ENCODE data around the gene RASAL2.

GRCh38 chr1:178464566-178464965 is 370.7 kb downstream of the RASAL2 start:
- TF ChIP-seq POLR2A (IDR thresholded peaks at IDR 0.05) = no peak
- TF ChIP-seq, protein P1, sequence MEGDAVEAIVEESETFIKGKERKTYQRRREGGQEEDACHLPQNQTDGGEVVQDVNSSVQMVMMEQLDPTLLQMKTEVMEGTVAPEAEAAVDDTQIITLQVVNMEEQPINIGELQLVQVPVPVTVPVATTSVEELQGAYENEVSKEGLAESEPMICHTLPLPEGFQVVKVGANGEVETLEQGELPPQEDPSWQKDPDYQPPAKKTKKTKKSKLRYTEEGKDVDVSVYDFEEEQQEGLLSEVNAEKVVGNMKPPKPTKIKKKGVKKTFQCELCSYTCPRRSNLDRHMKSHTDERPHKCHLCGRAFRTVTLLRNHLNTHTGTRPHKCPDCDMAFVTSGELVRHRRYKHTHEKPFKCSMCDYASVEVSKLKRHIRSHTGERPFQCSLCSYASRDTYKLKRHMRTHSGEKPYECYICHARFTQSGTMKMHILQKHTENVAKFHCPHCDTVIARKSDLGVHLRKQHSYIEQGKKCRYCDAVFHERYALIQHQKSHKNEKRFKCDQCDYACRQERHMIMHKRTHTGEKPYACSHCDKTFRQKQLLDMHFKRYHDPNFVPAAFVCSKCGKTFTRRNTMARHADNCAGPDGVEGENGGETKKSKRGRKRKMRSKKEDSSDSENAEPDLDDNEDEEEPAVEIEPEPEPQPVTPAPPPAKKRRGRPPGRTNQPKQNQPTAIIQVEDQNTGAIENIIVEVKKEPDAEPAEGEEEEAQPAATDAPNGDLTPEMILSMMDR (IDR thresholded peaks at IDR 0.05) = no peak
- TF ChIP-seq POLR2AphosphoS5 (IDR thresholded peaks at IDR 0.05) = no peak
